Brain microvascular endothelial cell (primary cell): Measurements from ENCODE around the gene CHTOP.
"Not testable (repeated sequence)": the region's sequence is repeated elsewhere in the genome, so short reads cannot be mapped to it uniquely, and the experiment has no call there.

Experiments used
- DNase-seq: peaks from one replicate; pipeline ENCODE4 v3.0.0-alpha.2; 2020
- H3K27ac ChIP-seq: fragments of 250-450 bp; sonication (Bioruptor Pico); 2 replicates; pipeline ENCODE4 v1.5.1; 2020; ENCODE audit warnings: mild to moderate bottlenecking, moderate library complexity
- H3K27me3 ChIP-seq: fragments of 250-450 bp; sonication (Bioruptor Pico); replicated peaks from 2 replicates; pipeline ENCODE4 v1.5.1; 2020; ENCODE audit warnings: mild to moderate bottlenecking
- H3K36me3 ChIP-seq: fragments of 250-450 bp; sonication (Bioruptor Pico); replicated peaks from 2 replicates; pipeline ENCODE4 v1.5.1; 2020; ENCODE audit warnings: mild to moderate bottlenecking
- H3K4me3 ChIP-seq: 2 replicates; pipeline ENCODE4 v1.5.1; 2011; ENCODE audit warnings: low read depth, mild to moderate bottlenecking, control low read depth, low read length, moderate library complexity
- in situ Hi-C: cut with HindIII; loops from 2 replicates; pipeline ENCODE4 v1.10.0; 2017; ENCODE audit warnings: low sequenced_read_pairs, low pct_ligation_motif_present
- TF ChIP-seq, protein P1 (sequence below): IDR thresholded peaks from 2 replicates; pipeline ENCODE4 v1.5.1; 2011; ENCODE audit warnings: low read depth, mild to moderate bottlenecking, moderate library complexity, low read length, control low read depth, inconsistent platforms; ENCODE audit errors: missing control alignments

Gene CHTOP

DNA sequence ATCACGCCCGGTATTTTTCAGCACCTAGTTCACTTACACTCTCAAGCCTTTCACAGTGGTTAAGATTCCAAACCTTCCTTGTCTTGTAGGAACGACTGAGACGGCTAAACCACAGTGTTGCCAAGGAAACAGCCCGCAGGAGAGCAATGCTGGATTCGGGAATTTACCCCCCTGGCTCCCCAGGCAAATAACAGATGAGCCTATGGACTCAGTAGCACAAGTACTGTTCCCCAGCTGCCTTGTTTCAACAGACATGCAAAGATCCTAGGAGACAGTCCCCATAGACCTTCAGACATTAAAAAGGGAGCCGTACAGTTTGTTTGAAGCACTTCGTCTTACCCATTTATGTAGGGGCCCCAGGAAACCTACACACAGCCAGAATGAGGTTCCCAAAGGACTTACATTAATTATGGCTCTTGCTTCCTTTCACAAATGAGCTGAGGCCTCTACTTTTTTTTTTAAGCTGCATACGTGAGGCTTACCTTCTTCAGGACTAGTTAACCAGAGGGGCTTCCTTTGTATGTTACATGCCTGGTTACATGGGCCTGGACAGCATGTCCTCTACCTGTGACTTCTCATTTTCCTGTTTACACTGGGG lies 27.3 kb downstream of the CHTOP start:
- H3K36me3 ChIP-seq = peaks cover 54% of the 10 kb centered on the region
- H3K4me3 ChIP-seq = no peak overlapping the region
- DNase-seq = no peak
- TF ChIP-seq, protein P1, sequence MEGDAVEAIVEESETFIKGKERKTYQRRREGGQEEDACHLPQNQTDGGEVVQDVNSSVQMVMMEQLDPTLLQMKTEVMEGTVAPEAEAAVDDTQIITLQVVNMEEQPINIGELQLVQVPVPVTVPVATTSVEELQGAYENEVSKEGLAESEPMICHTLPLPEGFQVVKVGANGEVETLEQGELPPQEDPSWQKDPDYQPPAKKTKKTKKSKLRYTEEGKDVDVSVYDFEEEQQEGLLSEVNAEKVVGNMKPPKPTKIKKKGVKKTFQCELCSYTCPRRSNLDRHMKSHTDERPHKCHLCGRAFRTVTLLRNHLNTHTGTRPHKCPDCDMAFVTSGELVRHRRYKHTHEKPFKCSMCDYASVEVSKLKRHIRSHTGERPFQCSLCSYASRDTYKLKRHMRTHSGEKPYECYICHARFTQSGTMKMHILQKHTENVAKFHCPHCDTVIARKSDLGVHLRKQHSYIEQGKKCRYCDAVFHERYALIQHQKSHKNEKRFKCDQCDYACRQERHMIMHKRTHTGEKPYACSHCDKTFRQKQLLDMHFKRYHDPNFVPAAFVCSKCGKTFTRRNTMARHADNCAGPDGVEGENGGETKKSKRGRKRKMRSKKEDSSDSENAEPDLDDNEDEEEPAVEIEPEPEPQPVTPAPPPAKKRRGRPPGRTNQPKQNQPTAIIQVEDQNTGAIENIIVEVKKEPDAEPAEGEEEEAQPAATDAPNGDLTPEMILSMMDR = no peak
- H3K27ac ChIP-seq = no peak overlapping the region
- no peaks in the 10 kb centered on the region for H3K27me3 ChIP-seq
- in situ Hi-C loops = no loop called here

DNA sequence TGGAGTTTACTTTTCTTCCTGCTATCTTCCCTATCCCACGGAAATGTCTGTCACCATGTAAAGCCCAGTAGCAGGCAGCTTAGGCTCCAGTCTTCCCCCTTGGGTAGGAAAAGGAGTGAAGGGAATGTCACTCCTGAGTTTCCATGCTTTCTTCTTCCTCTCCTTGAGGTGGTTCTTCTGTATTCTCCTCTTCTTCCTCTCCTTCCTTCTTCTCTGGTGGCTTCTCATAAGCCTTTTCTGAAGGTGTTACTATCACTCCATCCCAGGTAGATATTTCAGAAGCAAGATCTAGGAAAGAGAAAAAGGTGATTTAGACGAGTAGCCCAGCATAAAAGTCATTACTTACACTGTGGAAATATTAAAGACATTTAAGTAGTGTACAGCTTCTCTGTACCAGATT lies 28.4 kb downstream of the CHTOP start:
- Histone ChIP-seq H3K4me3 (no peak overlapping the region), H3K36me3 (peaks cover 65% of the 10 kb centered on the region), H3K27me3 (no peaks in the 10 kb centered on the region), H3K27ac (no peak overlapping the region)
- in situ Hi-C loops = no loop called here
- TF ChIP-seq, protein P1 = no peak
- no peak for DNase-seq

GRCh38 chr1:153663211-153663610 lies 29.3 kb downstream of the CHTOP start:
- in situ Hi-C loops = no loop called here
- H3K4me3 ChIP-seq = no peak overlapping the region
- TF ChIP-seq, protein P1 = no peak
- no peak overlapping the region for H3K27ac ChIP-seq
- H3K27me3 ChIP-seq = no peaks in the 10 kb centered on the region
- H3K36me3 ChIP-seq = peaks cover 74% of the 10 kb centered on the region
- DNase-seq = peak; percentile 51

- no peak overlapping the region for H3K27ac ChIP-seq
- TF ChIP-seq, protein P1 = no peak
- H3K4me3 ChIP-seq = no peak overlapping the region
- no peaks in the 10 kb centered on the region for H3K27me3 ChIP-seq
- DNase-seq = no peak
- in situ Hi-C loops = no loop called here
- H3K36me3 ChIP-seq = peaks cover 68% of the 10 kb centered on the region
Measured at GRCh38 chr1:153667439-153667838, 33.6 kb downstream of the CHTOP start.

DNA sequence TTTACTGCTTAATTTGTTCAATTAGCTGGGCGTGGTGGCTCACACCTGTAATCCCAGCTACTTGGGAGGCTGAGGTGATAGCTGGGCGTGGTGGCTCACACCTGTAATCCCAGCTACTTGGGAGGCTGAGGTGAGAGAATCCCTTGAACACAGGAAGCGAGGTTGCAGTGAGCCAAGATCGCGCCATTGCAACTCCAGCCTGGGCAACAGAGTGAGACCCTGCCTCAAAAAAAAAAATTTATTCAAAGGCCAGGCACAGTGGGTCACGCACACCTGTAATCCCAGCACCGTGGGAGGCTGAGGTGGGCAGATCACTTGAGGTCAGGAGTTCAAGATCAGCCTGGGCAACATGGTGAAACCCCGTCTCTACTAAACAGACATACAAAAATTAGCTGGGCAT lies 34.8 kb downstream of the CHTOP start:
- DNase-seq, H3K4me3 ChIP-seq, H3K27ac ChIP-seq, H3K27me3 ChIP-seq, in situ Hi-C loops: not testable (repeated sequence)
- peaks cover 58% of the 10 kb centered on the region for H3K36me3 ChIP-seq

DNA sequence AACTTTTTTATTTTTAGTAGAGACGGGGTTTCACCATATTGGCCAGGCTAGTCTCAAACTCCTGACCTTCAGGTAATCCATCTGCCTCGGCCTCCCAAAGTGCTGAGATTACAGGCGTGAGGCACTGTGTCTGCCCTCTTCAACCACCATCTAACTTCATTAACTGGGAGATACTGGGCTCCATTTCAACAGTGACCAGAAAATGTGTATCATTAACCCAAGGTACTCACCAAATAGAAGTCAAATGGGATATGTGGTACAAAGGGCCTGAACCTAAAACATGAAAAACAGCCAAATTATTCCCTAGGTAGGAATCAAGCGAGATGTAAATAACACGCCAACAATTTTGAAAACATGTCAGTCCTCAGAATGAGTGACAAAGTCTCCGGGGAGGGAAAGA lies 35.7 kb downstream of the CHTOP start:
- no peak for DNase-seq
- Histone ChIP-seq H3K27me3 (no peaks in the 10 kb centered on the region), H3K27ac (no peak overlapping the region), H3K4me3 (peak overlapping the region; percentile 94), H3K36me3 (peaks cover 49% of the 10 kb centered on the region)
- in situ Hi-C loops = no loop called here
- TF ChIP-seq, protein P1 = no peak
